GM23338 (cell line): ENCODE data around the gene MTPN. TPM values are rescaled to one million over a fixed set of nuclear protein-coding genes. Genes with fewer than 3 reads are reported as not detected.

Experiments used
- ATAC-seq: fragments of 200-7000 bp; cut with Tn5 transposase; 3 replicates; pipeline ENCODE4 v1.9.1; 2020
- DNase-seq: peaks from one replicate; pipeline ENCODE4 v3.0.0-alpha.2; 2015; ENCODE audit warnings: low spot score
- H2AFZ ChIP-seq: fragments of 200-600 bp; sonication (generic); 2 replicates; pipeline ENCODE4 v1.8.0; 2016; ENCODE audit warnings: antibody characterized with exemption, mild to moderate bottlenecking, moderate library complexity
- H3F3A ChIP-seq: fragments of 200-600 bp; sonication (generic); replicated peaks from 2 replicates; pipeline ENCODE4 v1.8.0; 2017; ENCODE audit warnings: antibody characterized with exemption, mixed run types, low read depth
- H3K27ac ChIP-seq: fragments of 200-600 bp; sonication (generic); 2 replicates; pipeline ENCODE4 v1.6.1; 2016; ENCODE audit warnings: low read depth
- H3K27me3 ChIP-seq: fragments of 200-600 bp; sonication (generic); 2 replicates; pipeline ENCODE4 v1.8.0; 2016; ENCODE audit warnings: mild to moderate bottlenecking, mixed run types, moderate library complexity; ENCODE audit not compliant: insufficient read depth
- H3K36me3 ChIP-seq: fragments of 200-600 bp; sonication (generic); 2 replicates; pipeline ENCODE4 v1.8.0; 2016; ENCODE audit warnings: mild to moderate bottlenecking; ENCODE audit not compliant: insufficient read depth
- H3K4me1 ChIP-seq: fragments of 200-600 bp; sonication (generic); 2 replicates; pipeline ENCODE4 v1.8.0; 2016; ENCODE audit warnings: mild to moderate bottlenecking, moderate library complexity; ENCODE audit not compliant: insufficient read depth
- H3K4me2 ChIP-seq: fragments of 200-600 bp; sonication (generic); 2 replicates; pipeline ENCODE4 v1.7.1; 2017; ENCODE audit warnings: mixed run types
- H3K4me3 ChIP-seq: fragments of 200-600 bp; sonication (generic); 2 replicates; pipeline ENCODE4 v1.6.1; 2016; ENCODE audit warnings: mixed run types
- H3K79me2 ChIP-seq: fragments of 200-600 bp; sonication (generic); replicated peaks from 2 replicates; pipeline ENCODE4 v1.8.0; 2017; ENCODE audit warnings: mild to moderate bottlenecking; ENCODE audit not compliant: insufficient read depth
- H3K9me2 ChIP-seq: fragments of 200-600 bp; sonication (generic); 2 replicates; pipeline ENCODE4 v1.8.0; 2017; ENCODE audit not compliant: insufficient read depth
- H4K20me1 ChIP-seq: fragments of 200-600 bp; sonication (generic); replicated peaks from 2 replicates; pipeline ENCODE4 v1.8.0; 2017; ENCODE audit warnings: mild to moderate bottlenecking; ENCODE audit not compliant: insufficient read depth
- H3K27ac Mint-ChIP-seq: 2 replicates; pipeline ENCODE4 v1.8.0; 2020; ENCODE audit warnings: inconsistent platforms, mild to moderate bottlenecking, moderate library complexity, mixed read lengths
- H3K27me3 Mint-ChIP-seq: 3 replicates; pipeline ENCODE4 v1.8.0; 2022; ENCODE audit warnings: low read depth, mild to moderate bottlenecking, moderate library complexity, mixed read lengths, inconsistent platforms; ENCODE audit not compliant: insufficient read depth, poor library complexity
- H3K36me3 Mint-ChIP-seq: 3 replicates; pipeline ENCODE4 v1.8.0; 2021; ENCODE audit warnings: low read depth, mild to moderate bottlenecking, inconsistent platforms, moderate library complexity, mixed read lengths
- H3K4me1 Mint-ChIP-seq: 3 replicates; pipeline ENCODE4 v1.8.0; 2020; ENCODE audit warnings: mild to moderate bottlenecking, inconsistent platforms, mixed read lengths
- H3K4me3 Mint-ChIP-seq: 3 replicates; pipeline ENCODE4 v1.8.0; 2021; ENCODE audit warnings: moderate library complexity, mild to moderate bottlenecking, inconsistent platforms, mixed read lengths
- H3K9me3 Mint-ChIP-seq: 3 replicates; pipeline ENCODE4 v1.8.0; 2020; ENCODE audit warnings: moderate library complexity, mild to moderate bottlenecking, inconsistent platforms, mixed read lengths
- CREB1 ChIP-seq: fragments of 250-450 bp; sonication (Bioruptor Pico); IDR thresholded peaks from 2 replicates; pipeline ENCODE4 v1.5.0; 2020; ENCODE audit warnings: low read depth, mild to moderate bottlenecking, moderate library complexity
- EZH2 ChIP-seq: fragments of 200-600 bp; sonication (generic); IDR thresholded peaks from one replicate; pipeline ENCODE4 v1.8.0; 2017; ENCODE audit warnings: antibody characterized with exemption, mild to moderate bottlenecking, low read depth; ENCODE audit not compliant: unreplicated experiment
- NANOG ChIP-seq: IDR thresholded peaks from 2 replicates; pipeline ENCODE4 v1.6.1; 2016; ENCODE audit warnings: antibody characterized with exemption, borderline replicate concordance
- ZNF114 ChIP-seq: fragments of 250-450 bp; sonication (Bioruptor Pico); IDR thresholded peaks from 2 replicates; pipeline ENCODE4 v1.5.0; 2020; ENCODE audit warnings: mild to moderate bottlenecking, moderate library complexity
- polyA plus RNA-seq: library from polyadenylated mRNA; unstranded; fragments of >200 nt; fragmentation: Nextera tagmentation; extraction: Ambion mirVana; gene quantifications from 2 replicates; pipeline ENCODE4 v1.2.1, GENCODE V29; 2016
- total RNA-seq: library from RNA; depleted of rRNA; stranded (reverse); fragments of >200 nt; shearing (Covaris generic); gene quantifications from 2 replicates; pipeline ENCODE4 v1.2.3, GENCODE V29; 2014
- TF ChIP-seq, protein P1 (sequence below): fragments of 250-450 bp; sonication (Bioruptor Pico); IDR thresholded peaks from 2 replicates; pipeline ENCODE4 v1.5.0; 2020; ENCODE audit warnings: mild to moderate bottlenecking, moderate library complexity
- TF ChIP-seq, protein P2 (sequence below), 2 experiments: fragments of 200-600 bp in 1 of 2; sonication (generic) in 1 of 2; conservative IDR thresholded peaks; 2 replicates each; pipeline versions ENCODE4 v1.5.1 to v1.6.1; 2016 to 2017; ENCODE audit warnings: antibody characterized with exemption in 2 of 2, low read depth in 2 of 2, mild to moderate bottlenecking in 2 of 2, moderate library complexity in 1 of 2

The MTPN gene
- total and polyA plus RNA-seq, 2 experiments from 2014 or later: 87.7 to 90.3 TPM

DNA sequence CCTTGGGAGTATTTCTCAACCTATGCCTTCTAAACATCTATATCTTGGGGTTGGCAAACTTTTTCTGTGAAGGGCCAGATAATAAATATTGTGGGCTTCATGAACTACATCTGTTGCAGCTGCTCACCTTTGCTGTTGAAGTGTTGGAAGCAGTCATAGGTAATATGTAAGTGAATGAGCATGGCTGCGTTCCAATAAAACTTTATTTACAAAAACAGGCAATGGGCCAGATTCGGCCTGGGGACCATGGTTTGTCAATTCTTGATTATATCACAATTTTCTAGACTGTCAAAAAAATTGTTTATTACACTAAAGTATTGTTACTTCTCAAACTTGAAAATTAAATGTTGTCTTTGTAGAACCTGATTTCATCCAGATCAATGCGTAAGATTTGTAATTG is 54.9 kb downstream of the MTPN start:
- DNase-seq: no peak

GRCh38 chr7:135920478-135920877 is 56.7 kb downstream of the MTPN start:
- Mint-ChIP-seq H3K27me3 (no peaks in the 10 kb centered on the region), H3K36me3 (no peaks in the 10 kb centered on the region), H3K27ac (no peak overlapping the region), H3K9me3 (no peaks in the 10 kb centered on the region; the same call in 1 of the 3 replicates), H3K4me1 (peaks cover 10% of the 10 kb centered on the region; the same call in 2 of the 3 replicates), H3K4me3 (no peak overlapping the region)
- Histone ChIP-seq H3K79me2 (no peaks in the 10 kb centered on the region), H3K4me2 (no peak overlapping the region), H3K27ac (no peak overlapping the region), H3K4me3 (no peak overlapping the region), H3K36me3 (no peaks in the 10 kb centered on the region), H4K20me1 (no peaks in the 10 kb centered on the region), H2AFZ (no peak overlapping the region), H3K9me2 (peaks cover 6% of the 10 kb centered on the region; the same call in 1 of the 2 replicates), H3F3A (no peaks in the 10 kb centered on the region), H3K4me1 (no peaks in the 10 kb centered on the region), H3K27me3 (no peaks in the 10 kb centered on the region)
- TF ChIP-seq, protein P1, sequence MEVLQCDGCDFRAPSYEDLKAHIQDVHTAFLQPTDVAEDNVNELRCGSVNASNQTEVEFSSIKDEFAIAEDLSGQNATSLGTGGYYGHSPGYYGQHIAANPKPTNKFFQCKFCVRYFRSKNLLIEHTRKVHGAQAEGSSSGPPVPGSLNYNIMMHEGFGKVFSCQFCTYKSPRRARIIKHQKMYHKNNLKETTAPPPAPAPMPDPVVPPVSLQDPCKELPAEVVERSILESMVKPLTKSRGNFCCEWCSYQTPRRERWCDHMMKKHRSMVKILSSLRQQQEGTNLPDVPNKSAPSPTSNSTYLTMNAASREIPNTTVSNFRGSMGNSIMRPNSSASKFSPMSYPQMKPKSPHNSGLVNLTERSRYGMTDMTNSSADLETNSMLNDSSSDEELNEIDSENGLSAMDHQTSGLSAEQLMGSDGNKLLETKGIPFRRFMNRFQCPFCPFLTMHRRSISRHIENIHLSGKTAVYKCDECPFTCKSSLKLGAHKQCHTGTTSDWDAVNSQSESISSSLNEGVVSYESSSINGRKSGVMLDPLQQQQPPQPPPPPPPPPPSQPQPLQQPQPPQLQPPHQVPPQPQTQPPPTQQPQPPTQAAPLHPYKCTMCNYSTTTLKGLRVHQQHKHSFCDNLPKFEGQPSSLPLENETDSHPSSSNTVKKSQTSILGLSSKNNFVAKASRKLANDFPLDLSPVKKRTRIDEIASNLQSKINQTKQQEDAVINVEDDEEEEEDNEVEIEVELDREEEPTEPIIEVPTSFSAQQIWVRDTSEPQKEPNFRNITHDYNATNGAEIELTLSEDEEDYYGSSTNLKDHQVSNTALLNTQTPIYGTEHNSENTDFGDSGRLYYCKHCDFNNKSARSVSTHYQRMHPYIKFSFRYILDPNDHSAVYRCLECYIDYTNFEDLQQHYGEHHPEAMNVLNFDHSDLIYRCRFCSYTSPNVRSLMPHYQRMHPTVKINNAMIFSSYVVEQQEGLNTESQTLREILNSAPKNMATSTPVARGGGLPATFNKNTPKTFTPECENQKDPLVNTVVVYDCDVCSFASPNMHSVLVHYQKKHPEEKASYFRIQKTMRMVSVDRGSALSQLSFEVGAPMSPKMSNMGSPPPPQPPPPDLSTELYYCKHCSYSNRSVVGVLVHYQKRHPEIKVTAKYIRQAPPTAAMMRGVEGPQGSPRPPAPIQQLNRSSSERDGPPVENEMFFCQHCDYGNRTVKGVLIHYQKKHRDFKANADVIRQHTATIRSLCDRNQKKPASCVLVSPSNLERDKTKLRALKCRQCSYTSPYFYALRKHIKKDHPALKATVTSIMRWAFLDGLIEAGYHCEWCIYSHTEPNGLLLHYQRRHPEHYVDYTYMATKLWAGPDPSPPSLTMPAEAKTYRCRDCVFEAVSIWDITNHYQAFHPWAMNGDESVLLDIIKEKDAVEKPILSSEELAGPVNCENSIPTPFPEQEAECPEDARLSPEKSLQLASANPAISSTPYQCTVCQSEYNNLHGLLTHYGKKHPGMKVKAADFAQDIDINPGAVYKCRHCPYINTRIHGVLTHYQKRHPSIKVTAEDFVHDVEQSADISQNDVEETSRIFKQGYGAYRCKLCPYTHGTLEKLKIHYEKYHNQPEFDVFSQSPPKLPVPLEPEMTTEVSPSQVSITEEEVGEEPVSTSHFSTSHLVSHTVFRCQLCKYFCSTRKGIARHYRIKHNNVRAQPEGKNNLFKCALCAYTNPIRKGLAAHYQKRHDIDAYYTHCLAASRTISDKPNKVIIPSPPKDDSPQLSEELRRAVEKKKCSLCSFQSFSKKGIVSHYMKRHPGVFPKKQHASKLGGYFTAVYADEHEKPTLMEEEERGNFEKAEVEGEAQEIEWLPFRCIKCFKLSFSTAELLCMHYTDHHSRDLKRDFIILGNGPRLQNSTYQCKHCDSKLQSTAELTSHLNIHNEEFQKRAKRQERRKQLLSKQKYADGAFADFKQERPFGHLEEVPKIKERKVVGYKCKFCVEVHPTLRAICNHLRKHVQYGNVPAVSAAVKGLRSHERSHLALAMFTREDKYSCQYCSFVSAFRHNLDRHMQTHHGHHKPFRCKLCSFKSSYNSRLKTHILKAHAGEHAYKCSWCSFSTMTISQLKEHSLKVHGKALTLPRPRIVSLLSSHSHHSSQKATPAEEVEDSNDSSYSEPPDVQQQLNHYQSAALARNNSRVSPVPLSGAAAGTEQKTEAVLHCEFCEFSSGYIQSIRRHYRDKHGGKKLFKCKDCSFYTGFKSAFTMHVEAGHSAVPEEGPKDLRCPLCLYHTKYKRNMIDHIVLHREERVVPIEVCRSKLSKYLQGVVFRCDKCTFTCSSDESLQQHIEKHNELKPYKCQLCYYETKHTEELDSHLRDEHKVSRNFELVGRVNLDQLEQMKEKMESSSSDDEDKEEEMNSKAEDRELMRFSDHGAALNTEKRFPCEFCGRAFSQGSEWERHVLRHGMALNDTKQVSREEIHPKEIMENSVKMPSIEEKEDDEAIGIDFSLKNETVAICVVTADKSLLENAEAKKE (CRISPR knock-in tag): no peak
- TF ChIP-seq NANOG (no peak), EZH2 (no peak)
- TF ChIP-seq, protein P2, sequence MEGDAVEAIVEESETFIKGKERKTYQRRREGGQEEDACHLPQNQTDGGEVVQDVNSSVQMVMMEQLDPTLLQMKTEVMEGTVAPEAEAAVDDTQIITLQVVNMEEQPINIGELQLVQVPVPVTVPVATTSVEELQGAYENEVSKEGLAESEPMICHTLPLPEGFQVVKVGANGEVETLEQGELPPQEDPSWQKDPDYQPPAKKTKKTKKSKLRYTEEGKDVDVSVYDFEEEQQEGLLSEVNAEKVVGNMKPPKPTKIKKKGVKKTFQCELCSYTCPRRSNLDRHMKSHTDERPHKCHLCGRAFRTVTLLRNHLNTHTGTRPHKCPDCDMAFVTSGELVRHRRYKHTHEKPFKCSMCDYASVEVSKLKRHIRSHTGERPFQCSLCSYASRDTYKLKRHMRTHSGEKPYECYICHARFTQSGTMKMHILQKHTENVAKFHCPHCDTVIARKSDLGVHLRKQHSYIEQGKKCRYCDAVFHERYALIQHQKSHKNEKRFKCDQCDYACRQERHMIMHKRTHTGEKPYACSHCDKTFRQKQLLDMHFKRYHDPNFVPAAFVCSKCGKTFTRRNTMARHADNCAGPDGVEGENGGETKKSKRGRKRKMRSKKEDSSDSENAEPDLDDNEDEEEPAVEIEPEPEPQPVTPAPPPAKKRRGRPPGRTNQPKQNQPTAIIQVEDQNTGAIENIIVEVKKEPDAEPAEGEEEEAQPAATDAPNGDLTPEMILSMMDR (conservative IDR thresholded peaks at IDR 0.05; ENCODE audit: low read depth in 2 of 2): no peak
- DNase-seq (no peak), ATAC-seq (no peak)

More for the DNA sequence above, 54.9 kb downstream of the MTPN start:
- Histone ChIP-seq H4K20me1 (no peaks in the 10 kb centered on the region), H3K9me2 (peaks cover 3% of the 10 kb centered on the region; the same call in 1 of the 2 replicates), H3K27ac (no peak overlapping the region), H3K36me3 (no peaks in the 10 kb centered on the region), H3K4me1 (no peaks in the 10 kb centered on the region), H2AFZ (no peak overlapping the region), H3K4me3 (no peak overlapping the region), H3F3A (no peaks in the 10 kb centered on the region), H3K27me3 (no peaks in the 10 kb centered on the region), H3K79me2 (no peaks in the 10 kb centered on the region), H3K4me2 (no peak overlapping the region)
- Mint-ChIP-seq H3K4me1 (peaks cover 10% of the 10 kb centered on the region; the same call in 2 of the 3 replicates), H3K27me3 (no peaks in the 10 kb centered on the region), H3K9me3 (no peaks in the 10 kb centered on the region), H3K27ac (no peak overlapping the region), H3K4me3 (no peak overlapping the region), H3K36me3 (0 out of 3 replicates have a peak, but pooled peaks cover 4% of the 10 kb centered on the region)
- TF ChIP-seq ZNF114 (CRISPR knock-in tag) (no peak), CREB1 (CRISPR knock-in tag) (no peak)
- no peak for ATAC-seq
